Tibial artery (tissue), 4 donors: ENCODE results near the gene ARHGEF28.

Source experiments
- DNase-seq, 2 donors: peaks; one replicate each; pipeline ENCODE4 v3.0.0-alpha.2; 2019
- H3K27ac ChIP-seq, 2 donors: fragments of 200-600 bp; sonication (generic) in 1 of 2; 1 replicate in 1 of 2; 2 replicates in 1 of 2; pipeline ENCODE4 v1.5.1; 2018 to 2019; ENCODE audit warnings: mild to moderate bottlenecking in 1 of 2
- H3K27me3 ChIP-seq, 2 donors: fragments of 200-600 bp; sonication (generic) in 1 of 2; one replicate each; pipeline versions ENCODE4 v1.5.1 to v1.6.0; 2016 to 2019
- H3K36me3 ChIP-seq, 3 donors: fragments of 200-600 bp; sonication (generic) in 2 of 3; one replicate each; pipeline ENCODE4 v1.5.1; 2016 to 2019; ENCODE audit warnings: mild to moderate bottlenecking in 2 of 3
- H3K4me1 ChIP-seq, 4 donors: fragments of 200-600 bp; sonication (generic) in 2 of 4; 1 replicate in 3 of 4; 2 replicates in 1 of 4; pipeline ENCODE4 v1.5.1; 2016 to 2019
- H3K4me3 ChIP-seq, 2 donors: fragments of 200-600 bp; sonication (generic) in 1 of 2; 1 replicate in 1 of 2; 2 replicates in 1 of 2; pipeline ENCODE4 v1.5.1; 2018 to 2019; ENCODE audit warnings: mild to moderate bottlenecking in 2 of 2
- H3K9me3 ChIP-seq, 3 donors: fragments of 200-600 bp; sonication (generic) in 1 of 3; one replicate each; pipeline ENCODE4 v1.5.1; 2016 to 2019
- CTCF ChIP-seq, 2 experiments: fragments of 200-600 bp in 1 of 2; fragments of 450-650 bp in 1 of 2; IDR thresholded peaks; one replicate each; pipeline ENCODE4 v1.5.1; 2017 to 2019; ENCODE audit warnings: antibody characterized with exemption in 2 of 2, mild to moderate bottlenecking in 1 of 2, moderate library complexity in 1 of 2
- intact Hi-C: fragments of 100-400 bp; cut with DNase I; formaldehyde crosslinking; loops from one replicate; pipeline ENCODE4 v1.15.0; 2023; ENCODE audit warnings: low total_unique reads

ARHGEF28 gene

DNA sequence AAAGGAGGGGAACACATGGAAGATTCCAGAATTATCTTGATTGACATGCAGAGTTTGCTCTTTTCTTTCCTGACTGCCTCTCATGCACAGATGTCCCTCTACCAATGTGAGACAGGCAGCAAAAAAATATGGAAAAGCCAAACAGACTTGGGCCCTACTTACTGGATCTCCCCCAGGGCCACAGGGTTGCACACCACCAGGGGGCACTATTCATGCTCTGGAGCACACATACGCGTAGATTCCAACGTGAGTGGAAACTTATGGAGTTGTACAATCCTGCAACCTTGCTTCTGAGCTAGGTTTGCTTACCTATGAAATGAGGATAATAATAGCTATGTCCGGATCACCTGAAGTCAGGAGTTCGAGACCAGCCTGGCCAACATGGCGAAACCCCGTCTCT is 319.5 kb downstream of the ARHGEF28 start:
- Histone ChIP-seq H3K27ac (no peak overlapping the region), H3K4me1 (peaks cover 0 to 38% (median 13%) of the 10 kb centered on the region in 4 donors), H3K4me3 (no peak overlapping the region), H3K9me3 (peaks cover 0 to 5% (median 0%) of the 10 kb centered on the region in 3 donors), H3K27me3 (no peaks in the 10 kb centered on the region), H3K36me3 (no peaks in the 10 kb centered on the region)
- intact Hi-C loops, result no loop called here
- DNase-seq, result no peak
- no peak for TF ChIP-seq CTCF (IDR thresholded peaks at IDR 0.05)

- Histone ChIP-seq H3K27me3 (no peaks in the 10 kb centered on the region), H3K4me3 (no peak overlapping the region), H3K27ac (no peak overlapping the region), H3K9me3 (peaks cover 0 to 5% (median 0%) of the 10 kb centered on the region in 3 donors), H3K36me3 (no peaks in the 10 kb centered on the region), H3K4me1 (peaks cover 0 to 31% (median 13%) of the 10 kb centered on the region in 4 donors)
- no peak for DNase-seq
- TF ChIP-seq CTCF (IDR thresholded peaks at IDR 0.05), result no peak
- intact Hi-C loops, result no loop called here
Observed at GRCh38 chr5:73946278-73946677, 320.3 kb downstream of the ARHGEF28 start.

DNA sequence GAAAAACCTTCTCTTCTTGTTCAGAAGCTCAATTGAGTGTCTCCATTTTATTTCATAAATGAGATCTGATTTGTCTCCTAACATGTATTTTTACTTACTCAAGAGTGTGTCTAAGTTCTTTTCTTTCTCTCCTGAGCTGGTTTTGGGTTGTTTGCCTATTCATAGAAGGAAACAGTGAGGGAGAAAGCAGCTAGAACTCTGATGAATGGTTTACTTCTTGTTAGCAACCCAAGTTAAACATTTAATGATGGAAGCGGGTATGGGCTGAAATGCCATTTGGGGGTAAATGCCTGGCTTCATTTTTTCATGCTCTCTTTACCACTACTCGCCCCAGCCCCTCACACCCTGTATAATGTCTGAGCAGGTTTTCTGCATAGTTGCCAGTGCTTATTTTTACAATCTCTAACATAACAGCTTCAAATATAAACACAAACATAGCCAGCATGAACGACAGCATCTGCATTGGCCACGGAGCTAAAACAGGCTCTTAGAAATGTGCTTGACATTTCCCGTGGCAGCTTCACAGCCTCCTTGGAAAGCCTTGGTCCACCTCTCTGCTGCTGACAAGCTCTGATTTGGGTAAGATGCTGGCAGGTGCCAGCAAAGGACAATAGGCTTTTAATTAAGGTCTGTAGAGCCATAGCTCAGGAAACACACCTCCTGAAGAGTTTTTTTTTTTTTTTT is 321.1 kb downstream of the ARHGEF28 start:
- H3K36me3 ChIP-seq, result no peaks in the 10 kb centered on the region
- no peak overlapping the region for H3K4me3 ChIP-seq
- intact Hi-C loops, result no loop called here
- no peak overlapping the region for H3K27ac ChIP-seq
- peaks cover 0 to 26% (median 13%) of the 10 kb centered on the region in 4 donors for H3K4me1 ChIP-seq
- no peaks in the 10 kb centered on the region for H3K27me3 ChIP-seq
- DNase-seq, result no peak
- H3K9me3 ChIP-seq, result peaks cover 0 to 5% (median 0%) of the 10 kb centered on the region in 3 donors
- TF ChIP-seq CTCF (IDR thresholded peaks at IDR 0.05), result no peak

DNA sequence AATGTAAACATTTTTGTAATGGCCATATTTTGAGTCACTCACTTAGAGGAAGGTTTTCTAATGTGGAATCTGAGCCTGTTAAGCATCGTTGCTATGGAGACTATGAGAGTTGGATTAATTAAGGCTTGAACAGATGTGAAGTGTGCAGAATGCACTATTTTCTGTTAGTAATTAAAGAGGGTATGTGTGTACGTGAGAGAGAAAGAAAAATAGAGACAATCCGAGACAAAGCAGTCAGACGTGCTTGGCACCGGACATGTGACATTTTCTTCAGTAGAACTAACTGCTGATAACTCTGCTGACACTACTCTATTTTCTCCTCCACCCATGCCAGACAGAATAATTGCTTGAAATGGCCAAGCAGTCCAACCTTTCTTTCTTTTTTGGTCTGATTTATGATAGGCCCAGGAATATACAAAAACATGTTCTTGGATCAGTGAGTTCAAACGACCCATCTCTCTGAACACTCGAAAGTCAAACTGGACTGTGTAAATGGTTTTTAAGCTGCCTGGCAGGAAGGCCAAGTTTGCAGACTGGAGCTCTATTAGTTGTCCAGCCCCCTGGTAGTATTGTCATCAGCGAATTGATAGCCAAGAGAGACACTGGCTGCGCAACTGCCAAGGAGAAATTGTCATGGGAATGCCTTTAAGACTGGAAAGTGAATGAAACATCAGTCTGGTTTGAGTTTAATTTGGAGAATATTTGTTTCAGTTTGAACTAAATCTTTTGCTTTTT is 322.1 kb downstream of the ARHGEF28 start:
- DNase-seq, result no peak
- peaks cover 0 to 26% (median 13%) of the 10 kb centered on the region in 4 donors for H3K4me1 ChIP-seq
- H3K9me3 ChIP-seq, result peaks cover 0 to 1% (median 0%) of the 10 kb centered on the region in 3 donors
- H3K36me3 ChIP-seq, result no peaks in the 10 kb centered on the region
- intact Hi-C loops, result no loop called here
- H3K4me3 ChIP-seq, result no peak overlapping the region
- TF ChIP-seq CTCF (IDR thresholded peaks at IDR 0.05), result no peak
- H3K27ac ChIP-seq, result no peak overlapping the region
- no peaks in the 10 kb centered on the region for H3K27me3 ChIP-seq

DNA sequence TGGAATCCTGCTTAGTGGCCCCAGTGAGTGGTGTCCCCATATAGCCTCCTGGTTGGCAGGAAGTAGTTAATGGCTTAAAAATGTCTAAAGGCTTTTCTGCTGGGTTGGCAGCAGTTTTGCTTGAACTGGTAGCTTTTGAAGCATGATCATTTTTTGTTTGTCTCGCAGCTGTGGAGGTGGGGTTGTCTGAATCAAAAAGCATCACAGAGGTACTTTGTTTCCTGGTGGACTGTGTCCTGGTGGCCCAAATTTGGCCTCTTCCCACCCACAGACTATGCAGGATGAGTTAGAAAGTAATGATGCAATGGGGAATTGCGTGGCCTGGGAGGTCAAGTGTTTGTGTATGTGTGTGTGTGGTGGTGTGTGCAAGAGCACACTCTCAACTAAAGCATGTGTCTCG is 322.7 kb downstream of the ARHGEF28 start:
- no peak for DNase-seq
- Histone ChIP-seq H3K4me1 (peaks cover 0 to 26% (median 13%) of the 10 kb centered on the region in 4 donors), H3K36me3 (no peaks in the 10 kb centered on the region), H3K27ac (no peak overlapping the region), H3K27me3 (no peaks in the 10 kb centered on the region), H3K9me3 (no peaks in the 10 kb centered on the region), H3K4me3 (no peak overlapping the region)
- intact Hi-C loops, result no loop called here
- TF ChIP-seq CTCF (IDR thresholded peaks at IDR 0.05), result no peak
